Measurements from ENCODE around the gene GLI2. TPM values are rescaled to one million over a fixed set of nuclear protein-coding genes. Genes with fewer than 3 reads are reported as not detected.

GLI2 gene
- total RNA-seq, 4 donors from 2014 or later, result 0.42 to 6.7 (median 3.1) TPM

DNA sequence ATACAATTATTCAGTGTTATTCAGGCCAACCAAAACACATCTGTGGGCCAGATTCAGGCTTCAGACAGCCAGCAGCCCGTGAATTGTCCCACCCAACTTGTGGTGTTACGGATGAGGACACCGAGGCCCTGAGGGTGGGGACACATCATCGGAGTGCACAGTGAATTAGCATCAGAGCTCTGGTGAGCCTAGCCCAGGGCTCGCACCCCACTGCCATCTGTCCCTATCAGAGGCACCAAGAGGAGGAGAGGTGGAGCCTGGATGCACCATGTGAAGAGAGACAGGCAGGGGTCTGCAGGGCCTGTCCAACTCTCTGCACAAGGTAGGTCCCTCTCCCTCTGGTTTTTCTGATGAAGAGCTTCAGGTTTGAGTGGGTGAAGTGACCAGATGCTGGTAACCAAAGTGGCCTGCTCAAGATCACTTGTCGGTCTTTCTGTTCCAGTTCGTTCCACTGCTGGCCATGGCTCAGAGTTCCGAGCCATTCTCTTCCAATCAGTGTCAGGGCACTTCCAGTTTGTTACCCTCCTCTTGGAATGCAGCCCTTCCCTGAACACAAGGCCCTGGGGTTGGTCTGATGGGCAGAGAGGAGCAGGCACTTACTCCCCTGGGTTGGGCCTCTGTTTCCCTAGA, 14.8 kb upstream of the GLI2 start:
- WGBS, 2 donors, result 68% methylated on average over 7 to 8 of the region's 8 CpGs
- H3K4me3 ChIP-seq (ENCODE audit: low read depth, poor library complexity, severe bottlenecking), result no peak overlapping the region
- TF ChIP-seq POLR2A (IDR thresholded peaks at IDR 0.05) (no peak), CTCF (IDR thresholded peaks at IDR 0.05) (no peak)
- peak in 1 of 2 donors; percentile 84 for DNase-seq (ENCODE audit: low spot score in 2 of 2)
- intact Hi-C loops (cut with DNase I; ENCODE audit: low total_unique reads), result no loop called here

GRCh38 chr2:120722246-120722567, 13.5 kb upstream of the GLI2 start:
- DNase-seq (ENCODE audit: low spot score in 2 of 2), result peak in 1 of 2 donors; percentile 77

DNA sequence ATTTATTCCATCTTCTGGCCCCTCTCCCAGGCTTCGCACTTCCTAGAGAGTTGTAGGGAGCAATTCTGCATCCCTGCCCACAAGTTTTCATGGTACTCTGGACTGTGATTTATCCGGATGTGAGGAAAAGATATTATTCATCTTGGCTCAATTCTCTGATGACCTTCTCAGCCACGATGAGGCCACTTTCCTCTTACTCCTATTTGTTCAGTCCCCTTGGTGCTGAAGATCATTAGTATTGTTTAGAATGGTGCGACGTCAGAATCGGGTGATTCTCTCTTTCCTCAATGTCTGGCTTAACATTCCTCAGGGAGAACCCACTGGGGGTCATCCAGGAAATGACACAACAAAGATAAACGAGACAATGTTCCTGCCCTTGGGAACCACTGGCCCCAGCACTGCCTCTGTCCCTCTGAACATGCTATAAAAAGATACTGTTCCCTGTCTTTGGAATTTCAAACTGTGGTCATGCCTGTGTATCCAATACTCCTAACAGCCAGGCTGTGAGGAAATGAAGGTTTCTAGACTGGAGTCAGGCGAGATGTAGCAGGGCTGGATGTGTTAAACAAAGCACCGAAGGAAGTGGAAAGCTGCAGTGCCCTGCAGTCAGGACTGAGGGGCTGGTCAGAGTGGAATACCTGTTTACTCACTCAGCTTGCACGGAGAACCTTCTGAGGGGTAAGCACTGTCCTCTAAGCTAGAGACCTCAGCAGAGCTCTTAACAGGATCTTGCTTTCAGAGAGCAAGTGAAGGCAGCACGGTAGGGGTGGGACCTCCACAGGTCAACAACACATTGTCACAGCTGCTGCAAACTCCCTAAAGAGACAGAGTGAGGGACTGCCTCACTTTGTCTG, 12.9 kb upstream of the GLI2 start:
- H3K4me3 ChIP-seq (ENCODE audit: low read depth, poor library complexity, severe bottlenecking), result no peak overlapping the region
- WGBS, 2 donors, result 41 to 50% methylated on average over 11 of the region's 11 CpGs
- TF ChIP-seq CTCF (IDR thresholded peaks at IDR 0.05), result no peak
- TF ChIP-seq POLR2A (IDR thresholded peaks at IDR 0.05), result no peak
- peak in 1 of 2 donors; percentile 78 for DNase-seq (ENCODE audit: low spot score in 2 of 2)
- intact Hi-C loops (cut with DNase I; ENCODE audit: low total_unique reads), result no loop called here

More at GRCh38 chr2:120722246-120722567, 13.5 kb upstream of the GLI2 start:
- H3K4me3 ChIP-seq (ENCODE audit: low read depth, poor library complexity, severe bottlenecking), result no peak overlapping the region
- 37 to 42% methylated on average over 9 of the region's 9 CpGs for WGBS, 2 donors
- TF ChIP-seq CTCF (IDR thresholded peaks at IDR 0.05) (no peak), POLR2A (IDR thresholded peaks at IDR 0.05) (no peak)
- intact Hi-C loops (cut with DNase I; ENCODE audit: low total_unique reads), result no loop called here

- intact Hi-C loops (cut with DNase I; ENCODE audit: low total_unique reads), result no loop called here
- no peak overlapping the region for H3K4me3 ChIP-seq (ENCODE audit: low read depth, poor library complexity, severe bottlenecking)
- TF ChIP-seq CTCF (IDR thresholded peaks at IDR 0.05) (no peak), POLR2A (IDR thresholded peaks at IDR 0.05) (no peak)
- DNase-seq (ENCODE audit: low spot score in 2 of 2), result no peak
Observed at GRCh38 chr2:120726245-120726644, 9.4 kb upstream of the GLI2 start.

- no peak for DNase-seq (ENCODE audit: low spot score in 2 of 2)
- 60% methylated on average over 8 of the region's 8 CpGs for WGBS, 2 donors
- intact Hi-C loops (cut with DNase I; ENCODE audit: low total_unique reads), result no loop called here
- H3K4me3 ChIP-seq (ENCODE audit: low read depth, poor library complexity, severe bottlenecking), result no peak overlapping the region
- TF ChIP-seq POLR2A (IDR thresholded peaks at IDR 0.05) (no peak), CTCF (IDR thresholded peaks at IDR 0.05) (no peak)
Observed at GRCh38 chr2:120729406-120730399, 6.0 kb upstream of the GLI2 start.
